ENCODE measurements around the gene MR1.

The MR1 gene

DNA sequence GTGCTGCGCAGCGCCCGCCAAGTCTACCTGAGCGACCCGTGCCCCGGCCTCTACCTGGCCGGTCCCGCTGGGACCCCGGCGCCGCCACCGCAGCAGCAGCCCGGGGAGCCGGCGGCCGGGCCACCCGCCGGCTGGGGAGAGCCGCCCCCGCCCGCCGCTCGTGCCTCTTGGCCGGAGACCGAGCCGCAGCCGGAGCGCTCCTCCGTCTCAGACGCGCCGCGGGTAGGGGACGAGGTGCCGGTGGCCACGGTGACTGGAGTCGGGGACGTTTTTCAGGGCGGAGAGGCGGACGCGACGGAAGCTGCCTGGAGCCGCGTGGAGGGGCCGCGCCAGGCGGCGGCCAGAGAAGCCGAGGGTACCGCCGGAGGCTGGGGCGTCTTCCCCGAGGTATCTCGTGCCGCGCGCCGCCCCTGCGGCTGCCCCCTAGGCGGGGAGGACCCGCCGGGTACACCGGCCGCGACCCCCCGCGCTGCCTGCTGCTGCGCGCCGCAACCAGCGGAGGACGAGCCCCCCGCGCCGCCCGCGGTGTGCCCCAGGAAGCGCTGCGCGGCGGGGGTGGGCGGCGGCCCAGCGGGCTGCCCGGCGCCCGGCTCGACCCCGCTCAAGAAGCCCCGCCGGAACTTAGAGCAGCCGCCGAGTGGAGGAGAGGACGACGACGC, 55.4 kb downstream of the MR1 start:
- Mint-ChIP-seq H3K4me1 (peaks cover 67% of the 10 kb centered on the region), H3K36me3 (peaks cover 55% of the 10 kb centered on the region), H3K9me3 (no peaks in the 10 kb centered on the region), H3K27me3 (no peaks in the 10 kb centered on the region), H3K27ac (peak overlapping the region; percentile 92), H3K4me3 (peak overlapping the region; percentile 97)
- peak; percentile 6 for ATAC-seq

DNA sequence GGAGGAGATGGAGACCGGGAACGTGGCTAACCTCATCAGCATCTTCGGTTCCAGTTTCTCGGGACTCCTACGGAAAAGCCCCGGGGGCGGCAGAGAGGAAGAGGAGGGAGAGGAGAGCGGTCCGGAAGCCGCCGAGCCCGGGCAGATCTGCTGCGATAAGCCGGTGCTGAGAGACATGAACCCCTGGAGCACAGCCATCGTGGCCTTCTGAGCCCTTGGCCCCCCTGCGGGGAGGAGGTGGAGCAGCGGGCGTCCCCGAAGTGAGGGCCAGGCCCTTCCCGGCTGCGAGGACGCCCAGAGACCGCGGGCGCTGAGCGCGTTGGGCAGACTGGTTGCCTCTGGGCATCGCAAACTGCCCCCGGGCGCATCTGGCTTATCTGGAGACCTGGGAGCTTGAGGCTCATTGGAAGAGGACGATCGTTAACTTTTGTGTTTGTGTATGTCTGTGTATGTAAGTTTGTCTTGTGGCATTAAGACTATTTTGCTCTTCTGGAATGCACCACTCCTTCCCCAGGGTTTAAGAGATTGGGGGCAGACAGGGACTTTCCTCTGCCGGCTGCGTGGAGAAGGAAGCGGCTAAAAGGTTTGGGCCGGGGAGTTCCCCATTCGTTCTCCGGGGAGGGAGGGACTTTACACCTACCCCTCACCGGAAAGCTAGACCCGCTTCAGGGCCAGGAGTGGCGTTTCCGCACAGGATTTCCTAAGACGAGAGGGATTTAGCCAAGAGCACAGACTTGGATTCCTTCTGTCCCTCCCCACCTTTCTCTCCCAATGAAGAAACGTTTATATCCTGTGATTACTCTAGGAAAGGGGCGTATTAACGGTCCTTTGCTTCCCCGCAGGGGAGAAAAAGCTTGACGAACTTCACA, 56.1 kb downstream of the MR1 start:
- peak; percentile 74 for ATAC-seq
- Mint-ChIP-seq H3K9me3 (no peaks in the 10 kb centered on the region), H3K27me3 (no peaks in the 10 kb centered on the region), H3K4me1 (peaks cover 69% of the 10 kb centered on the region), H3K36me3 (peaks cover 62% of the 10 kb centered on the region), H3K27ac (peak overlapping the region; percentile 92), H3K4me3 (peak overlapping the region; percentile 97)

DNA sequence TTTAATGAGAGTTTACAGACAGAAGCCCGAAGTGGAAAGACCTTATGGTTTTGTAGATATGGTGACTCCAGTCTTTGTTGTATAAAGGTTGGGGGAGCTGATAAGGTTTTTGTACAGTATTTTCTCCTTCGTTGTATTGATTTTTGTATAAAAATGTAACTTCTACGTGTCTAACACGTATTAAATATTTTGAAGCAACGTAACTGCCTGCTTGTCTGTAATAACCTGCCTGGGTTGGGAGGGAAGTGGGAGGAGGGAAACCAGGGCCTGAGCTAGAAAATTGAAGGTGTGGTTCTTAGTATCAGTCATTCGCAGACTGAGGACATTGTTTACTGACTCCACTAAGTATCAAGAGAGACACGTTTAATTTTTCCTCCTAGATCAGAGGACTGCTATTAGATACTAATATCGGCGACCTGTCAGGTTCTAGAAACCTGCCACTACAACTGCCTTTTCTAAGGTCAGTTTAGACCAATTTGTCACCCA, 56.9 kb downstream of the MR1 start:
- peaks cover 70% of the 10 kb centered on the region for H3K36me3 Mint-ChIP-seq
- H3K27ac Mint-ChIP-seq: peak overlapping the region; percentile 92
- H3K4me3 Mint-ChIP-seq: peak overlapping the region; percentile 97
- ATAC-seq: no peak
- H3K4me1 Mint-ChIP-seq: peaks cover 71% of the 10 kb centered on the region
- H3K27me3 Mint-ChIP-seq: no peaks in the 10 kb centered on the region
- no peaks in the 10 kb centered on the region for H3K9me3 Mint-ChIP-seq

DNA sequence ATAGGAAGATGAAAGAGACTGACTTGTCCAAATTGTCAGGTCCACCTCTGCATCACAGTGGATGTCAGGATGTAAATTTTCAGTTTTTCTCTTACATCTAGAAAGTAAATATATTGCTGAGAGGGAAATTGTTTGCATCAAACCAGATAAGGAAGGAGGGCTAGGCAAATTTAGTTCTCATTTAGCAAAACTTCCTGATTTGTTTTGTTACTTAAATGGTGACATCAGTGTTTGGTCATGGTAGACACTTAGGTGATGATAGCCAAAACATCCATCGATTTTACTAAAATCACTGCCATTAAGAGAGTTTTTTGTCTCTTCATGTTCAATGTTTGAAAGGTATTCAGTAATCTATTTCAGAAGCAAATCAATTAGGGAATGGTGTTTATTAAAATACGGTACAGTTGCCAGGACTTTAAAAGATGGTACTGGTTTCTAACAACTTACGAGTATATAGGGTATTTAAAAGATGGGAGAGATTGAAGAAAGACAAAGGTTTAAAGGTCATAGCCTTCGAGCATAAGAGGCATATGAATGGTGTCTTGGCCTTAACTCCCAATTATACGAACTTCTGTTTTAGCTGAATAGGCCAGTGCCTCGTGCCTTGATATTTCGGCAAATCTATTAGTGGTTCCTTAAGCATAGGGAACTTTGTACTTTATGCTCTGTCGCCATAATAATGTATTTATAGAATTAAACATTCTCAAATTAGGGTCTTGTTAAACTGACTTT, 57.7 kb downstream of the MR1 start:
- peaks cover 78% of the 10 kb centered on the region for H3K36me3 Mint-ChIP-seq
- ATAC-seq: no peak
- peaks cover 73% of the 10 kb centered on the region for H3K4me1 Mint-ChIP-seq

DNA sequence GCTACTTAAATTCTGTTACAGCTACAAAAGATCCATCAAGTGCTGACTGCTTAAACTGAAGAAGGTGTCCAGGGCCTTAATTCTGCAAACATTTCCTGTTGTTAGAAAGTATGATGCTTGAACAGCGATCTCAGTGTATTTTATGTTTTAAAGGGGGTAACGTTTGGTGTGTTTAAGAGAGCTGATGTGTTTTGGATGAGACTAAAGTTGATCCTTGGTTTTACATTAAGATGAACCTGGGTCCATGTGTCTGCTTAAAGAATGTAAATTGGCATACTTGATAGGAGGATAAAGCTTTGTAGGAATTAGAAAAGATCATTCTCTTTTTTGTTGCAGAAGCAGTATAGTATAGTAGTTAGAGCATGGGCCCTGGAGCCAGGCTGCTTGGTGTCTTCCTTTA, 58.3 kb downstream of the MR1 start:
- peak overlapping the region; percentile 97 for H3K4me3 Mint-ChIP-seq
- no peaks in the 10 kb centered on the region for H3K27me3 Mint-ChIP-seq
- H3K27ac Mint-ChIP-seq: peak overlapping the region; percentile 92
- peaks cover 80% of the 10 kb centered on the region for H3K36me3 Mint-ChIP-seq
- no peaks in the 10 kb centered on the region for H3K9me3 Mint-ChIP-seq
- ATAC-seq: no peak
- peaks cover 73% of the 10 kb centered on the region for H3K4me1 Mint-ChIP-seq

More for the DNA sequence above, 57.7 kb downstream of the MR1 start:
- Mint-ChIP-seq H3K27me3 (no peaks in the 10 kb centered on the region), H3K27ac (peak overlapping the region; percentile 92), H3K9me3 (no peaks in the 10 kb centered on the region), H3K4me3 (peak overlapping the region; percentile 97)

DNA sequence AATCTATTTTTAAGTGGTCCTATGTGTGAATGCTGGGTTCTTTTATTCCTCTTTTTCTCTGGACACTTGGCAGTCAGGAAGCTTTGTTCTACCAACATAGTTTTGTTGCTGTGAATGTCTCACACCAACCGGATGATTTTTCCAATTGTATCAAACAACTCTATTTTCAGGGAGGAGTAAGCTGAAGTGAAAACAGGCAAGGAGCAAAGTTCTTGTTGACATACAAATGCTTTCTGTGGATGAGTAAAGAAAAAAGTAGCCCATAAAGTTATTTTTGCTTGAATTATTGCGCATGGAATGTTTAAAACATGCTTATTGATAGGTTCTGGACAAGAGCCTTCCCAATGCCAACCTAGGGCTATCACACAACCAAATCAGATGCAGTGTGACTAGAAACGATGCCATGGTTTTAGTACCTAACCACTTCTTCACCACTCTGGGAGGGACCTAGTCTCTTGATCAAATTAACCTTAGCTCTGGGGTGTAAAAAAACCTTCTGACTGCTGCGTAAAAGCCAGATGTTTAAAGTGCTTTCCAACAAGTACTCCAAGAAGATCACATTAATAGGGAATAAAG, 59.2 kb downstream of the MR1 start:
- Mint-ChIP-seq H3K4me3 (peak overlapping the region; percentile 74), H3K27ac (peak overlapping the region; percentile 30), H3K9me3 (no peaks in the 10 kb centered on the region), H3K27me3 (no peaks in the 10 kb centered on the region), H3K4me1 (peaks cover 71% of the 10 kb centered on the region), H3K36me3 (peaks cover 81% of the 10 kb centered on the region)
- no peak for ATAC-seq

DNA sequence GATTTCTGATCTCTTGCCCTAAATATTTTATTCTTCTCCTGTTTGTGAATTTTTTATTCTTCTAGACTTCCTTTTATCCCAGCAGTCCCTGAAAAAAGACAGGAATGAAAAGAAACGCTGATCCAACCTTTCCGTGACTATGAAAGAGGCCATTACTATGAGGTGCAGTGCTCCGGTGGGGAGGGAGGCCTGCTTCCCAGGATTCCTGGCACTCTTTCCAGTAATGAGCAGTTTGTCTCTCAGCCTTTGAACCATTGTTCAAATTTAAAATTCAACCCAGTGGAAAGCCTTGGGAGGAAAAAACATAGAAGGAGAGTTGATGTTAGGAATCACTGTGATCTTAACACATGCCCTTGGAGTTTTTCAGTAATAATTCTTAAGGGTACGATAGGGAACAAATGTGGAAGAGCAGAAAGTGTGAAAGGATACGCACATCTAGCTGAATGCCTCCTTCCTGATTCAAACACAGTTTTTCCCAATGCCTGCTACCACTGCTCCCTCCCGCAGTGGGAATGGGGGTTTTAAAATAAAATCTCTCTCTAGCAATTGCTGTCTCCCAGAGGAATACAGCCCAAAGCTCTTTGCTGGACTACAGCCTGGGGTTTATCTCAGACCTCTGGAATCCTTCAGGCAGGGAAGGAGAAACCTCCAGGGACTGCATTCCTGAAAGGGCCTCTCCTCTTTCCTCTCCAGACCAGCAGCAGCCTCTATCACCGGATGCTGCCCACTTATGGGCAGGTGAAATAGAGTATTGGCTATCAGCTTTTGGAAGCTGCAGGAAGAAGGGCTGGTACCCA, 60.8 kb downstream of the MR1 start:
- H3K36me3 Mint-ChIP-seq: peaks cover 75% of the 10 kb centered on the region
- H3K27me3 Mint-ChIP-seq: no peaks in the 10 kb centered on the region
- peaks cover 83% of the 10 kb centered on the region for H3K4me1 Mint-ChIP-seq
- H3K4me3 Mint-ChIP-seq: peak overlapping the region; percentile 27
- no peak for ATAC-seq
- no peaks in the 10 kb centered on the region for H3K9me3 Mint-ChIP-seq
- H3K27ac Mint-ChIP-seq: no peak overlapping the region

DNA sequence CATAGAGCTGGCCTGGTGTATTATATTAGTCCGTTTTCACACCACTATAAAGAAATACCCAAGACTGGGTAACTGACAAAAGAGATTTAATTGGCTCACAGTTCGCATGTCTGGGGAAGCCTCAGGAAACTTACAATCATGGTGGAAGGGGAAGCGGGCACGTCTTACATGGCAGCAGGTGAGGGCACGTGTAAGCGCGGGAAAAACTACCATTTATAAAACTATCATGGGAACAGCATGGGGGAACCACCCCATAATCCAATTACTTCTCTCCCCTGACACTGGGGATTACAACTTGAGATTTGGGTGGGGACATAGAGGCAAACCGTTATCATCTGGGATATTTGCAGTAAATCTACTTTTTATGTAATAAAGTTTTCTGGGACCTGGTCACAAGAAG, 61.5 kb downstream of the MR1 start:
- Mint-ChIP-seq H3K9me3 (no peaks in the 10 kb centered on the region), H3K4me3 (no peak overlapping the region), H3K27me3 (no peaks in the 10 kb centered on the region), H3K36me3 (peaks cover 69% of the 10 kb centered on the region), H3K4me1 (peaks cover 90% of the 10 kb centered on the region), H3K27ac (no peak overlapping the region)
- no peak for ATAC-seq

DNA sequence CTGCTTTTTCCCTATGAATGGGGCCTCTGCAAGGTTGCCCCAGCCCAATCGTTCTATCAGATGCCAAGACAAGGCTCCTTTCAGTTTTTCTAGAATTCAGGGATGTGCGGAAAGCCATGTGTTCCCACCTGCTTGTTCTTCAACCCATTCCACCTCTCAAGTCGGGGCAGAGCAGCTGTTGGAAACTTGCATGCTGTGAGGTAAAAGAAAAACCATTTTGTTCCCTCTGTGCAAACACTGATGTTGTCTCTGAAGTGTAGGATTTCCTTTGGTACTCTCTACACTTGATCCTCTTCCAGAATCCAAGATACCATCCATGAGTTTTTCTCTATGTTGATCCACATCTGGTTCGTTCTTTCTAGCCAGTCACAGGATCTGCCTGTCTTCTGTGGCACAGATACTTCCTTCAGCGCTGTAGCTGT, 62.0 kb downstream of the MR1 start:
- no peak for ATAC-seq
- Mint-ChIP-seq H3K27me3 (no peaks in the 10 kb centered on the region), H3K9me3 (no peaks in the 10 kb centered on the region), H3K4me1 (peaks cover 95% of the 10 kb centered on the region), H3K4me3 (no peak overlapping the region), H3K27ac (no peak overlapping the region), H3K36me3 (peaks cover 64% of the 10 kb centered on the region)

DNA sequence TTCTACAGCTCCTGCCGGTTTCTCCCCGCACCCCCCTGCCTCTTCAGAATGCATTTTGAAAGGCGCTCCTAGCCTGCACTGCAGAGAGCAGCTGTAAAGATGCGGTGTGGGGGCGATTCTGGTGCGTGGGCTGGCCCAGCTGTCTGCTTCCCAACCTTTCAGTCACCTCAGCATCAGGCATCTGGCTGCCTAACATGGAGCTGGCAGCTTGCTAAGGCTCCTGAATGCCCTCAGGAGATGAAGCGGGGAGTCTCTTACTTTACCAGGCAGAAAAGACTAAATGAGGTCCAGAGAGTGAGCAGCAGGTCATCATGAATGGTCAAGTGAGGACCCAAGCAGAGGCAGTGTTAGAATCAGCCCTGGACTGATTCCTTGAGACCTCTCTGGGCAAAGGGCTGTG, 63.5 kb downstream of the MR1 start:
- no peak overlapping the region for H3K4me3 Mint-ChIP-seq
- H3K27ac Mint-ChIP-seq: no peak overlapping the region
- no peaks in the 10 kb centered on the region for H3K27me3 Mint-ChIP-seq
- H3K36me3 Mint-ChIP-seq: peaks cover 49% of the 10 kb centered on the region
- H3K9me3 Mint-ChIP-seq: no peaks in the 10 kb centered on the region
- no peak for ATAC-seq
- peaks cover 85% of the 10 kb centered on the region for H3K4me1 Mint-ChIP-seq

DNA sequence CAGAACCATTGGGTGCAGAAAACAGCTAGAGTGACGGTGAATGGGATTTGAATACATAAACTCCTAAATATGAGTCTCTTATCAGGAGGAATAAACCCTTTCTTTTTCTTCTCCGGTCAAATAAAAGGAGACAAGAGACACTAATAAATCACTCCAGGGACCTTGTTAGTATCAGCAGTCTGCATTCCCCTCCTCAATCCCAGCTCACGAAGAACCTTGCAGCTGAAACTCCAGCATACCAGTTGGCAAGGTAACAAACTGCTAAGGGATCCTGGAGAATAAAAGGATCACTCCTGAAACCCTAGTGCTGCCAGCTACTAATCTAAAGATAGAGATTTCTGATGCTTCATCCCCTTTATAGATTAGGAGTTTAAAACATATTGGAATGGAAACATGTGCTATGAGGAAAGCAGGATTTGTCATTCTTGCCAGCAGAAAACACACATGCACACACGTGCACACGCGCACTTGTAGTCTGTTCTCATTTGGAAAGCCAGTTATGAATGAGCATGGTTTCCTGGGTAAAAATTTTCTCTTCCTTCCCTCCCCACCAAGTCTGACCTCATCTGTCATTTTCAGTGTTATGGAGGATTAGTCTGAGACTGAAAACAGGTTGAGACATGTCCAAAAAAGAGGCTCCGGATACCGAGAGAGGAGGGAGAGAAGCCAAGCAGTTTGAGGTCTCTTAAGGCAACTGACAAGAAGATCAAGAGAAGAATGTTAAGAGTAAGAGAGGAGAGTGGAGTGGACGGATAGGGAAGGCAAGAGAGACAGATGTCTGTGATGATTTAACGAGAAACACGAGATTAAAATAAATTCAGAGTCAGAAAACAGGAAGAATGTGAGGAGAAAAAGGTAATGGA, 65.6 kb downstream of the MR1 start:
- peak; percentile 75 for ATAC-seq
- H3K4me1 Mint-ChIP-seq: peaks cover 79% of the 10 kb centered on the region
- H3K4me3 Mint-ChIP-seq: peak overlapping the region; percentile 62
- H3K36me3 Mint-ChIP-seq: peaks cover 28% of the 10 kb centered on the region
- no peaks in the 10 kb centered on the region for H3K9me3 Mint-ChIP-seq
- peak overlapping the region; percentile 88 for H3K27ac Mint-ChIP-seq
- no peaks in the 10 kb centered on the region for H3K27me3 Mint-ChIP-seq

DNA sequence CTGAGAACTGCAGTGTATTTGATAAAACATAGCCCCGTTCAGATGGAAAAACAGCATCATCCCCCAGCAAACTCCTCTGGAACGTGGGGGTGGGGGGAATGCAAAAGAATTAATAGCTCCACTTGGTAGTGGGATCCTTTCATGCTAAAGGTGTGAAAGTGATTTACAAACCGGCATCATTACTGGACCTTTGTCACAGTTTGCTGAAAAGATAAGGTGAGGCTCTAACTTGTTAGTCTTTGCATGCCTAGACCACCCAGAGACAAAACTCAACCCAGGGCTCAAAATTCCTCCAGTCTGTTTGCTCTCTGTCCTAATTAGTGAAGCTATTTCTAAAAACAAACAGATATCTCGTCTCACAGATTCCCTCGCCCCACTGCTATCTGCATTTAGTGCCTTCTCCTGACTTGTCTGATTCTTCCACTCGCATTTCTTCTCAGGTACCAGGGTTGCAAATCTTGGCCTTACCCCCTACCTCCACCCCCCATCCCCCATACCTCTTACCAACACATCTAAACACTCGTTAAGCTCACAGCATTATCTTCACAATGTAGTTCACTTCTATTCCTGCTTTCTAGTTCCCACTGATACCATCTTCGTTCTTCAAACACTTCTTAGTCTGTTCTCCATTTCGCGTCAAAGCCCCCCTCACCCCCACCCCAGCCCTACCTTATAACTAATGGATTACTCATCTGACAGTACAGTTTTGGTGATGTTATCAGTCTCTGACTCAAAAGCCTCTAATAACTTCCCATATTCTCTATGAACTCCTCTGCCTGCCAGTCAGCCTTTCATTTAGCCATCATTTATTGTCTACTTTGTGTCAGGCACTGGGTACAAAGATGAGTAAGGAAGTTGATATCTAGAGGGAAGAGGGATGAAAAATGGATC, 66.5 kb downstream of the MR1 start:
- no peak for ATAC-seq
- H3K4me1 Mint-ChIP-seq: peaks cover 73% of the 10 kb centered on the region
- peak overlapping the region; percentile 62 for H3K4me3 Mint-ChIP-seq

DNA sequence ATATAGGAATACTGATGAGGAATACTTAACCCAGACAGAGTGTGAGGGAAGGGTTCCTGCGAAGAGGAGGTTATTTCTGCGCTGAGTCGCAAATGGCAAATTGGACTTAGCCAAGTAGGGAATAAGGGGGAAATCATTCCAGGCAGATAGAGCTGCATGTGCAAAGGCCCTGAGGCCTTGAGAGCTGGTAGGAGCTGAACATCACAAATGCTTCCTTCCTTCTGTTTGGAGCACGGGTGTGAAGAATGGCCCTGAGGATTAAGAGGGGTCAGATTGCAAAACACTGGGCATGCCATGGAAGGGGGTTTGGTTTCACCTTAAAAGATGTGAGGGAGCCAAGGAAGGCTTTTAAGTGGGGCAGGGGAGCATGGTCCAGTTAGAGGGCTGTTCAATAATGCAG, 67.2 kb downstream of the MR1 start:
- H3K27me3 Mint-ChIP-seq: no peaks in the 10 kb centered on the region
- no peak overlapping the region for H3K4me3 Mint-ChIP-seq
- ATAC-seq: no peak
- peaks cover 71% of the 10 kb centered on the region for H3K4me1 Mint-ChIP-seq
- peaks cover 13% of the 10 kb centered on the region for H3K36me3 Mint-ChIP-seq
- no peaks in the 10 kb centered on the region for H3K9me3 Mint-ChIP-seq
- H3K27ac Mint-ChIP-seq: peak overlapping the region; percentile 88

More for the DNA sequence above, 66.5 kb downstream of the MR1 start:
- no peaks in the 10 kb centered on the region for H3K9me3 Mint-ChIP-seq
- peak overlapping the region; percentile 88 for H3K27ac Mint-ChIP-seq
- H3K27me3 Mint-ChIP-seq: no peaks in the 10 kb centered on the region
- peaks cover 20% of the 10 kb centered on the region for H3K36me3 Mint-ChIP-seq

Data from stimulated activated memory B cell treated with anti-CD40 and anti-IgM and Interleukin-4, amounts not matched to agents 10 μg/mL and 1 μg/mL and 100 μg/mL, for 72 hours (primary cell).